HG03280 (cell line): ENCODE data around the gene OR6K3.
"Not testable (repeated sequence)": the region's sequence is repeated elsewhere in the genome, so short reads cannot be mapped to it uniquely, and the experiment has no call there.

Source experiments
- ATAC-seq: cut with Tn5 transposase; IDR thresholded peaks from one replicate; pipeline ENCODE4 v1.9.1; 2021; ENCODE audit warnings: mild to moderate bottlenecking, moderate library complexity; ENCODE audit not compliant: unreplicated experiment

OR6K3 gene, protein sequence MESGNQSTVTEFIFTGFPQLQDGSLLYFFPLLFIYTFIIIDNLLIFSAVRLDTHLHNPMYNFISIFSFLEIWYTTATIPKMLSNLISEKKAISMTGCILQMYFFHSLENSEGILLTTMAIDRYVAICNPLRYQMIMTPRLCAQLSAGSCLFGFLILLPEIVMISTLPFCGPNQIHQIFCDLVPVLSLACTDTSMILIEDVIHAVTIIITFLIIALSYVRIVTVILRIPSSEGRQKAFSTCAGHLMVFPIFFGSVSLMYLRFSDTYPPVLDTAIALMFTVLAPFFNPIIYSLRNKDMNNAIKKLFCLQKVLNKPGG

DNA sequence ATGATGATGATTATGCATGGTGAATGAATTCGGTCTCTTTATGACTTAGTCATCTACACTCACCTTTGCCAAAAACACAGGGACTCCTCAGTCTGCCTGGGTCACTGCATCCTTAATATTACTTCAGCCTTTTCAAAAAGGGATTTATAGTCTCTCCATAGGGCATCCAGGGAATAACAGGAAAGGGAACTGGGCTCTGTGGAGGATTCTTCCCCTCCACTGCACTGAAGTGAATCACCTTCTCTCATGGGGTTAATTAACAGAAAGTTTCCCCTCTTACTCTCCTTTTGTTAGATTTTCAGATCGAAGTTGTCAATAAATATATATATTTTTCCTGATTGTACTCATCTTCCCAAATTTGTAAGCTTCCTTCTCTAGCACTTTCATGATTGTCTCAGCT lies at the start of gene OR6K3:
Gene OR6K3 (minus strand): TSS at position 101 of the 400 bp plus-strand sequence. CDS start 2,605 bp downstream, outside the sequence.
- ATAC-seq, result no peak

DNA sequence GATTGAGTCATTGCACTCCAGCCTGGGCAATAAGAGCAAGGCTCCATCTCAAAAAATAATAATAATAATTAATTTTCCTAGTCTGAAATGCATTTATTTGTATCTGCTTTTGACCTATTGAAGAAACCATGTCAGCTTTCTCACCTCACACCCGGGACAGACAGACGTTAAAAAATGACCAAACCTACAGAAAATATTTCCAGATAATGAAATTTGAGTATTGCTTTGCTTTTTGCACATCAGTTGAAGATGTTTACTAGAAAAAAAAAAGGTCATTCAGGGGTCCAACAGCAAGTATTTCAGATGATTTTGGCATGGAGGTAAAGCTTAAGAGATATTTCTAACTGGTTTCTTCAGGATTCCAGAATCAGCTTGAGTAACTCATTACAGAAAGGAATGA lies 33.9 kb upstream of the OR6K3 start, which contains the start of gene OR6K6:
Gene OR6K6 (plus strand): TSS at position 301 of the 400 bp plus-strand sequence. CDS start 168 bp downstream, outside the sequence.
- no peak for ATAC-seq

DNA sequence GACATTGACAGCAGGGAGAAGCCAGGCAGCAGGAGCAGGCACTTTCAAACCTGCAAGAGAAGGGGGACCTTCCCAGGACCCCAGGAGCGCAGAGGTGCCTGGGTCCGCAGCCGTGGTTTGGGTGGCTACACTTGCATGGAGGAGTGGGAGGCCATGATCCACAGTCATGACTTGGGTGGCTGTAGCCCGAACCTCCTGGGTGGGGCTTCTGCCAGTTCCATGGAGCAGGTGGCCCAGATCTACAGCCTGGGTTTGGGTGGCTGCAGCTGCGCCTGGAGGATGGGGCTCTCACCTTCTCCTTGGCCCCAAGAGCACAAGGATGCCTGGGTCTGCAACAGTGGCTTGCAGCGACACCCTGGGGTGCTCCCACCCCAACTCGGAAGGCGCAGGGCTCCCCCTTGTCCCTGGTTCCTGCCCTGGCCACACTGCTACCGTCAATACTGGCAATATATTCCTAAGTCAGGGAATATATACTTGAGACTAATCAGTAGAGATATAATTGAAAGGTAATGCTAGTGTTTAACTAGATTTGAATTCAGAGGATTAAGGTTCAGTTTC lies 31.7 kb upstream of the OR6K3 start:
- no peak for ATAC-seq

DNA sequence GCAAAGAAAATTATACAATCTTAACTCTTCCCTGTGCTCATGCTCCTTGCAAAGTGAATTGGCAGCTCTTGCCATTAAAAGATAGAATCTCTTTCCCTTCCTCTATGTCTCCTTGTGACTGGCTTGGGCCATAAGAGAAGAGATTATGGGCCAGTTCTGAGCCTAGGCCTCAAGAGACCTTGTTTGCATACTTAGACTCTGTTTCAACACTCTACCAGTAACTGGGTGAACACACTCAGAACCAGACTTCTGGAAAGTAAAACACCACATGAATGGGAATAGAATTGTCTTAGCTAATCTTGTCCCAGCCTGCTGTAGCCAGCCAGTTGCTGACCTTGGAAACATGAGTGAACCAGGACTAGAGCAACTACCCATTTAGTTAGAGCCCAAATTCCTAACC lies 15.3 kb upstream of the OR6K3 start:
- no peak for ATAC-seq

DNA sequence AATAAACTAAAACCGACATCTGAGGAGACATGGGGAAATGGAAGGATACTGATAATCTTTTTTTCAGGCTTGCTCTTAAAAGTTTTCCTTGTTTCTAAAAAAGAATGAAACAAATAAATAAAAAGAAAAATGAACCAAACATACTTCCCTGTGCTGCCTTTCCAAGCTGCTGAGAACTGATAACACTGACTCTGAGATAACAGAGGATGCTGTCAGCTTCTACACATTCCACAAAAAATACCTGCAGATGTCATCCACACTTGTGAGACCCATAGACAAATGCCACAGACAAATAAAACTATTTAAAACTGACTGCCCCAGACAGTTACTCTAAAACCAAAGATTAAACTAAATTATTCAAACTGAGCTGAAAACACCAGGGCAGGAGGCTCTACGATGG lies 12.0 kb upstream of the OR6K3 start:
- no peak for ATAC-seq

DNA sequence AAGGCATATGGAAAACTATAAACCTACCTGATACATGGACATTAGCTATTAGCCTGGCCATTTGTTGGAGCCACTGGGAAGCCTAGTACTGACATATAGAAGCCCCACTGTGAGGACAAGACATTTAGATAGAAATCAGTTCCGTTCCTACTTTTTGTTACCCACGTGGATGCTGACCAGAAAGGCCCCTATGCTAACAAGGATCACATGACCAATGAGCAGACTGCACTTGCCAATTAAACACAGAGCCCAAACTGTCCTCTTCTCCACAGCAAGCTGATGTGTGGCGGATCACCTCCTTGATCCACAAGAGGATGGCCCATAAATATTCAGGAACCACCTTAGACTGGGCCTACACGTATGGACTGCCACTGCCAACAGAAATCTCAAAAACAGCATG lies 11.2 kb upstream of the OR6K3 start:
- no peak for ATAC-seq

DNA sequence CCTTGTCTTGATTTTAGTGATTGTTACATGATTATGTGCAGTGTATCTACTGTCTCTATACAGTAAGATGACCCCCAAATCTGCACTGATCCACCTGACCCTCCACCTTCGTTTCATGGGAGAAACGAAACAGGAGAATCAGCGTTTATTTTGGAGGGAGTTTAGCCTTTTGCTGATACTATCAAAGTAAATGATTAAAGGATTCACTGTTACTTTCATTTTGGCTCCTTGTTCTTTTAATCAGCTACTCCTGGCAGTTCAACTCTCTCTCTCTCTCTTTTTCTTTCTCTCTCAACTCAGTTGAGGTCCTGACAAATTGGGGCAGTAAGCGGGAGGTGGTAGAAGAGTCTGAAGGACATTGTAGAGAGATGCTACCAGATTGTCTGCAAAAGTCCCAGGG lies 9.9 kb upstream of the OR6K3 start:
- no peak for ATAC-seq

DNA sequence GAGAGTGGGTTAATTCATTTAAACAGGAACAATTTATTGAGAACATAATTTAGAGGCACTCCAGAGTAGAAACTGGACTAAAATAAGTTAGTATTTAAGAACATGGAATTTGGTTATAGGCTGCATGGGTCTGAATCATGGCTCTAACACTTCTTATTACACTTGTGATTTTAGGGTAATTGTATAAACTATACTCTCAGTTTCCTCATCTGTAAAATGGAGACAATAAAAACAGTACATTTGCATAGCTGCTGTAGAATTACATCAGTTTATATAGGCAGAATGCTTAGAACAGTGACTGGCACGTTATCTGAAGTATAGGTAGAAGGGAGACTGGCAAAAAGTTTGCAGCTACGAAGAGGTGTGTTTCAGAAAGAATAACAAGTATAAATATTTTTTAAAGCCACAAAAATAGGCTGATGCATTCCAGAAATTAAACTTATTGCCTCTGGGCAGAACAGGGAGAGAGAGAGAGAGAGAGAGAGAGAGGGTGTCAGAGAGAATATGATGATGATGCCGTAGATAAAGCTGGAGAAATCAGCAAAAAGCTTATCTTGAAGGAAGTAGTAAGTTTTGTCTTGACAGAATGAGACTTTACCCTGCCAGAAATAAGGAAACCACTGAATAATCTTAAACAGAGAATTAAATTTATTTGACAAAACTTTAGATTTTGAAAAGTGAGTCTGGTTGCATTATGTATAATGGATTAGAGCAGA lies 8.1 kb upstream of the OR6K3 start:
- ATAC-seq, result no peak

DNA sequence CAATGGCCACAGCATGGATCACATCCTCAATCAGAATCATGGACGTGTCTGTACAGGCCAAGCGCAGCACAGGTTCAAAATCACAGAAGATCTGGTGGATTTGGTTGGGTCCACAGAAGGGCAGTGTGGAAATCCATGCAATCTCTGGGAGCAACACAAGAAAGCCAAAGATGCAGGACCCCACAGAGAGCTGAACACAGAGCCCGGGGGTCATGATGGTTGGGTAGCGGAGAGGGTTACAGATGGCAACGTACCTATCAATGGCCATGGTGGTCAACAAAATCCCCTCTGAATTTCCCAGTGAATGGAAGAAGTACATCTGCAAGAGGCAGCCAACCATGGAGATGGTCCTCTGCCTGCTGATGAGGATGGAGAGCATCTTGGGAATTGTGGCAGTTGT lies 3.9 kb upstream of the OR6K3 start:
- no peak for ATAC-seq

DNA sequence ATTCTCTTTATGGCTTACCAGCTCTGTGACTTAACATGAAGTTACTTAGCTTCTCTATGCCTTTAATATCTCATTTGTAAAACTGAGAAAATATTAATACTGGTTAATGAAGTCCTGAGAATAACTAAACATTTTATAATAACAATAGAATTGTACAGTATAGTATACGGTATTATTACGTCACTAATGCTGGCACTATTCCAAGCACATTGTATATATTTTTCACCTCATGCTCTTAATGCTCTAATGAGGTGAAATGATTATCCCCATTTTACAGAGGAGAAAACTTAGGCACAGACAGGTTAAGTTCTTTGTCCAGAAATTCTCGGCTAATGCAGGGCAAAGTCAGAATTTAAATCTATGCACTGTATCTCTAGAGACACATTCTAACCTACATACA lies 856 bp downstream of the OR6K3 start:
- no peak for ATAC-seq

DNA sequence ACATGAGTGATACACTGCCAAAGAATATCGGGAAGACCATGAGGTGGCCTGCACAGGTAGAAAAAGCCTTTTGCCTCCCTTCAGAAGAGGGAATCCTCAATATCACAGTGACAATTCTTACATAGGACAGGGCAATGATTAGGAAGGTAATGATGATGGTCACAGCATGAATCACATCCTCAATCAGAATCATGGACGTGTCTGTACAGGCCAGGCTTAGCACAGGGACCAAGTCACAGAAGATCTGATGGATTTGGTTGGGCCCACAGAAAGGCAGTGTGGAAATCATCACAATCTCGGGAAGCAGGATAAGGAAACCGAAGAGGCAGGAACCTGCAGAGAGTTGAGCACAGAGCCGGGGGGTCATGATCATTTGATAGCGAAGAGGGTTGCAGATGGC lies 3.2 kb downstream of the OR6K3 start:
- ATAC-seq, result no peak

DNA sequence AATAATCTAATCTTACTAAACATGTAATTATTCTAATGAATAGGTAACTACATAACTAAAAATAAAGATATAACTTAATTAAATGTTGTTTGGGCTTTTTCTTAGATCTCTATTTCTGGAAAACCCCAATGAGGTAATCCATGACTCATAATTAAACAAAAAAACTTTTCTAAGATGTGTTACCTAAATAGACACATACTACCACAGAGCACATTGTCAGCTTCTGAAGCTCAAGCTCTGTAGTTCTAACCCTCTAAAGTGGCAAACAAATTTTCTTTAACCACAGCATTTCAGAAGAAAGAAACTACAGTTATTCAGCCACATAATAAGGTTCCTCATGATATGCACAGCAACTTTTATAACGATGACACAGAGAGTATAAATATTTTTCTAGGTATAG lies 4.2 kb downstream of the OR6K3 start:
- no peak for ATAC-seq

DNA sequence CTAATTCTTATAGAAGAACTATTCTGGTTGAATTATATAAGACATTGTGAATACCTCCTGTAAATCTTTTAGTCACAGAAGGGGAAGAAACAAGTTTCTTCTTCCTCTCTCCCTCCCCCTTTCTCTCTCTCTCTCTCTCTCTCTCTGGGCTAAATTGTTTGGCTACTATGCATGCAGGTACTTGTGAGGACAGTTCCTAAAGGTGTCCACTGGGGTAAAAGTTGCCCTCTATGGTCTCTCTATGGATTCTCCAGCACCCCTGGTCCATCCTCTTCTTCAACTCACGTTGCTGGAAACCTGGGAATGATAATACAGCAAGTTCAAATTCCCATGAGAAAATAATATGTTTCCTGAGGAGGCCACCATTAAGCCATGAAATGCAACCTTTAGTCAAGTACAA lies 5.8 kb downstream of the OR6K3 start:
- no peak for ATAC-seq

DNA sequence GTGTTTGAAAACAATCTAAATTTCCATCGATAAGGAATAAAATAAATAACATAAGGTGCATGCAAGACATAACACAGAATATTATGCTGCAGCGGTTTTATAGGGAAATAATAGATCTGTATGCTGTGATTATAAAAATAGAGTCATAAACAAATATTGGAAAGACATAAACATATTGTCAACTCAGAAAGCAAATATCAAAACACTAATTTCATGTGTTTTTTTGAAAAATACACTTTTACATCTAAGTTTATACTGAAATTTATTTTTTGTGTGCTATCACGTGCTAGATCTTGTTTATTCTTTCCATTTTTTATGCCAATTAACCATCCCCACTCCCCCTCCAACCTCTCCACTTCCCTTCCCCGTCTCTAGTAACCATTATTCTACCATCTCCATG lies 9.4 kb downstream of the OR6K3 start:
- no peak for ATAC-seq

DNA sequence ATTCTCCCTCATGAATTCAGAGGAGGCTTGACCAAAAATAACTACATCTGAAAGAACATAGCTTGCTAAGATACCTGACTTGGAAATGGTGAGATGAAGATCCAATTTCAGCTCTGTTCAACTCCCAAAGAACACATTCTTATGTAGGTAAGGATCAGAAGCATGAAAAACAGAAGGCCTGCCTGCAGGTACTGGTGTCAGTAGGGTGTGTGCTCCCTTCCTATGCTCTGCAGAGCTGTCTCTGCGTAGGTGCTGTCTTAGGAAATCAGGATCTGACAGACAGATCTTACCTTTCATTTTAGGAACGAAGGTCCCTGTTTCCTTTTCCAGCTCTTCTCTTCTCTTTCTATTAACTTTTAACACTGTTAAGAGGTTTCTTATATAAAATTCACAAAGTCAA lies 14.4 kb downstream of the OR6K3 start:
- no peak for ATAC-seq

DNA sequence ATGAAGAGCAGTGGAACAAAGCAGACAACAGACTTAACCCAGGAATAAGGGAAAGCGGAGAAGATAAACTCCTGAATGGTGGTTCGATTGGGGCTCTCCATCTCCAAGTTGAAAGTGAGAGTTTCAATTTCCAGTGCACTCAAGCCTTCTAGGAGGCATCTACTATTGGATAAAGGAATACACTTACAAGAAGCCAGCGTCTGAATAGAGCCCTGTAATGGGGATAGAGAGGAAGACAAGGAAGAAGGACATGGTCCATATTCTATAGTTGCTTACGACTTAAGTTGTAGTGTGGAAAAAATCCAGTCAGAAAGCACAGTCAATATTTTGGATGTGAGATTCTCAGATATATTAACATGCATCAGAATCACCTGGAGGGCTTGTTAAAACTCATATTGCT lies 20.0 kb downstream of the OR6K3 start, which contains the start of gene OR6K2:
Gene OR6K2 (minus strand): TSS at position 101 of the 400 bp plus-strand sequence. CDS start 0 bp downstream, at position 101.
- no peak for ATAC-seq

DNA sequence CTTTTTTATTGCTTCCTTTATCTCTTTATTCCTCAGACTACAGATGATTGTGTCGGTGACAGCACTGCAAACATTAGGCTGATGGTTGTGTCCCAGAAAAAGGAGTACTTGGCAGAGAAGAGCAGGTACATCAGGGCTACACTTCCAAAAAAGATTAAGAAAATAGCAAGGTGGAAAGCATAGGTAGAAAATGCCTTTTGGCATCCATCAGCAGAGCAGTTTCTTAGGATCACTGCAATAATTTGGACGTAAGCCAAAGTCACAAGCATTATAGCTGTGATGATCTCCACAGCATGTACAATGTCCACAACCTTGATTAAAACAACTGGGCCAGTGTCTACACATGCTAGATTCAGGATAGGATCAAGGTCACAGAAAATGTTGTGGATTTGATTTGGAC lies 25.9 kb downstream of the OR6K3 start:
- ATAC-seq, result no peak

DNA sequence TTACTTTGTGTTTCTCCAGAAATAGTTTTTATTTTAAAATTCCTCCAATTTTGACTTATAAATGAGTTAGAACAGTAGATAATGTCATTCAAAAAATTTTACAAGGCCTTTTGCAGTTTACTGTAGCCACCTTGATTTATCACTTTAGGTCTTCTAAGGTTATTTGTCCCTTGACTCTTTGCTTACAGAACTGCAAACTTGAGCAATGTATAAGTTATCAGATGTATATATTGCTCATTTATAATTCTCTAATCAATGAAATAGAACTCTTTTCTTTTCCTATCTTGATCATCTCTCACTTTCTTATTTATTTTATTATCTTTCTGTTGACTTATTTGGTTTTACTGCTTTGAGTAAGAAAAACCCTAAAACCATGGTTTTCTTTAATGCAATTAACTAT lies 28.2 kb downstream of the OR6K3 start:
- ATAC-seq, result no peak

DNA sequence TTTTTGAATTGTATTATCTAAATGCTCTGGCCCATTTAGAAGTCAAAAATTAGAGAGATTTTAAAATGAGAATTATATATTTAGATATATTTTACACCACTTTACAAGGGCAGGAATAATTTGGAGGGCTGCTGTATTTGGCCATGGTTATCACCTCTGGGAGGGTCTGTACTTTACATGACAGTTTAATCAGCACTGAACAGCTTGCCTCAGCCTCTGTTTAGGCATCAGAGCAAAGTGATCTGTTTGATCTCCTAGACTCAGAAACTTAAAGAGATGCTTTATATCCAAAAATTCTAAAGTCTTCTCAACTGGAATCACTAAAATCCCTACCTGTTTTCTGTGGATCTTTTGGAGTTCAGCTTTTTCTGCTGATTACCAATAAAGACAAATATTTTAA lies 28.6 kb downstream of the OR6K3 start:
- ATAC-seq, result no peak

DNA sequence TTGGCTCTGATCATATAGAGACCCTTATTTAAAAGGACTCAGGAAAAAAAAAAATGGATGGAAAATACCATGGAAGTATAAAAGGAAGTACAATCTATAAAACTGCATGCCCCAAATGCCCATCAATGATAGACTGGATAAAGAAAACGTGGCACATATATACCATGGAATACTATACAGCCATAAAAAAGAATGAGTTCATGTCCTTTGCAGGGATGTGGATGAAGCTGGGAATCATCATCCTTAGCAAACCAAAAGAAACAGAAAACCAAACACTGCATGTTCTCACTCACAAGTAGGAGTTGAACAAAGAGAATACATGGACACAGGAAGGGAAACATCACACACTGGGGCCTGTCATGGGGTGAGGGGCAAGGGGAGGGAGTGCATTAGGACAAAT lies 29.4 kb downstream of the OR6K3 start:
- not testable (repeated sequence) for ATAC-seq

DNA sequence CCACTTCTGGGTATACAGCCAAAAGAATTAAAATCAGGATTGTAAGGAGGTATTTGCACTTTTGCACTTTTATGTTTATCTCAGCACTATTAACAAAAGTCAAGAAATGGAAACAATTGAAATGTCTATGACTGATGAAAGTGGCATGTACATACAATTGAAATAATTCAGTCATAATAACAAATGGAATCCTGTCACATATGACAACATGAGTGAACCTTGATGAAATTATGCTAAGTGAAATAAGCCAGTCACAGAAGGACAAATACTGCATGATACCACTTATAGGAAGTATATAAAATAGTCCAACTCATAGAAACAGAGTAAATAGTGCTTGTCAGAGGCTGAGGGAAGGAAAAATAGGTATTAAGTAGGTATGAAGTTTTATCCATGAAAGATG lies 30.6 kb downstream of the OR6K3 start:
- ATAC-seq, result no peak

DNA sequence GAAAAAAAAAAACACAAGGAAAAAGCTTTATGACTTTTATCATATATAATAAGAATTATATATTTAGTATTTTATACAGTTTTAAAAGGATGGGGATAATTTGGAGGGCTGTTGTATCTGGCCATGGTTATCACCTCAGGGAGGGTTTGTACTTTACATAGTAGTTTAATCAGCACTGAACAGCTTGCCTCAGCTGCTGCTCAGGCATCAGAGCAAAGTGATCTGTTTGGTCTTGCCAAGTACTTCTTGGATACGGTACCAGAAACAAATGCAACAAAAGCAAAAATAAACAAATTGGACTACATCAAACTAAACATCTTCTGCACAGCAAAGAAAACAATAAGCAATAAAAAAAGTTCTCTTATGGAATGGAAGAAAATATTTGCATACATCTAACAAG lies 31.4 kb downstream of the OR6K3 start:
- no peak for ATAC-seq
